Right lobe of liver (tissue), 6 donors: ENCODE results near the gene ABLIM2. TPM values are rescaled to one million over a fixed set of nuclear protein-coding genes. Genes with fewer than 3 reads are reported as not detected.

Experiments
- ATAC-seq, 4 donors: fragments of 200-7000 bp; cut with Tn5 transposase; one replicate each; pipeline ENCODE4 v1.9.1; 2020; ENCODE audit warnings: mild to moderate bottlenecking in 4 of 4, moderate library complexity in 4 of 4
- DNase-seq, 3 donors: peaks; one replicate each; pipeline ENCODE4 v3.0.0-alpha.2; 2020
- H3K27ac ChIP-seq, 3 donors: fragments of 200-600 bp; one replicate each; pipeline ENCODE4 v1.8.0; 2022
- H3K27me3 ChIP-seq, 2 donors: fragments of 200-600 bp; one replicate each; pipeline ENCODE4 v1.8.0; 2022
- H3K36me3 ChIP-seq, 4 donors: fragments of 200-600 bp; sonication (generic) in 1 of 4; one replicate each; pipeline versions ENCODE4 v1.5.1 to v1.8.0; 2017 to 2022; ENCODE audit warnings: control low read depth in 1 of 4
- H3K4me1 ChIP-seq, 4 donors: fragments of 200-600 bp; sonication (generic) in 1 of 4; one replicate each; pipeline versions ENCODE4 v1.5.1 to v1.8.0; 2017 to 2022; ENCODE audit warnings: control low read depth in 1 of 4
- H3K4me3 ChIP-seq, 3 donors: fragments of 200-600 bp; one replicate each; pipeline ENCODE4 v1.8.0; 2022
- H3K9me3 ChIP-seq, 4 donors: fragments of 200-600 bp; sonication (generic) in 1 of 4; one replicate each; pipeline versions ENCODE4 v1.5.1 to v1.8.0; 2017 to 2022; ENCODE audit warnings: control low read depth in 1 of 4
- POLR2A ChIP-seq: fragments of 450-650 bp; IDR thresholded peaks from one replicate; pipeline ENCODE4 v1.6.1; 2017; ENCODE audit warnings: antibody characterized with exemption, mild to moderate bottlenecking
- WGBS: methylation state at CpG from one replicate; pipeline ENCODE4 v1.1.6; 2018; ENCODE audit warnings: low coverage, low lambda C conversion rate; ENCODE audit not compliant: insufficient coverage; ENCODE audit errors: missing lambda C conversion rate; 5-methylcytosine and 5-hydroxymethylcytosine counted together
- intact Hi-C, 2 donors: fragments of 100-400 bp; cut with DNase I; formaldehyde crosslinking; loops; one replicate each; pipeline versions ENCODE4 v1.11.2 to v1.14.1; 2022
- total RNA-seq, 6 experiments: library from RNA; depleted of rRNA in 2 of 6; stranded (reverse); fragments of >200 nt in 2 of 6; fragmentation: NEBNext Ultra II Directional in 3 of 6; extraction: Animal tissue kit (Norgen Biotek cat#: 25700) in 3 of 6; gene quantifications; one replicate each; pipeline versions ENCODE4 v1.1.0 to v1.2.4, GENCODE V29; 2016 to 2023
- TF ChIP-seq, protein P1 (sequence below), 4 donors: fragments of 200-600 bp in 3 of 4; fragments of 450-650 bp in 1 of 4; IDR thresholded peaks; one replicate each; pipeline versions ENCODE4 v1.5.1 to v1.8.0; 2016 to 2022; ENCODE audit warnings: antibody characterized with exemption in 4 of 4, mild to moderate bottlenecking in 2 of 4
- donor health status: DM: no; HTN: yes; CAD: no.
- donor health status: DM: no; HTN: no; CAD: no.
- donor health status: DM: no; HTN: no; CAD: no.
- donor health status: DM: no; HTN: yes; CAD: no.
- donor health status: DM: no; HTN: yes; CAD: no.

The ABLIM2 gene
- total RNA-seq, 6 experiments from 2014 or later = 0.93 to 3.5 (median 2.3) TPM

- intact Hi-C loops = no loop called here
- ATAC-seq = no peak
- no peaks in the 10 kb centered on the region for H3K27me3 ChIP-seq
- 84% methylated on average over 4 of the region's 5 CpGs for WGBS
- no peaks in the 10 kb centered on the region for H3K4me1 ChIP-seq
- H3K9me3 ChIP-seq = no peaks in the 10 kb centered on the region
- H3K4me3 ChIP-seq = no peak overlapping the region
- no peak for TF ChIP-seq POLR2A
- TF ChIP-seq, protein P1, sequence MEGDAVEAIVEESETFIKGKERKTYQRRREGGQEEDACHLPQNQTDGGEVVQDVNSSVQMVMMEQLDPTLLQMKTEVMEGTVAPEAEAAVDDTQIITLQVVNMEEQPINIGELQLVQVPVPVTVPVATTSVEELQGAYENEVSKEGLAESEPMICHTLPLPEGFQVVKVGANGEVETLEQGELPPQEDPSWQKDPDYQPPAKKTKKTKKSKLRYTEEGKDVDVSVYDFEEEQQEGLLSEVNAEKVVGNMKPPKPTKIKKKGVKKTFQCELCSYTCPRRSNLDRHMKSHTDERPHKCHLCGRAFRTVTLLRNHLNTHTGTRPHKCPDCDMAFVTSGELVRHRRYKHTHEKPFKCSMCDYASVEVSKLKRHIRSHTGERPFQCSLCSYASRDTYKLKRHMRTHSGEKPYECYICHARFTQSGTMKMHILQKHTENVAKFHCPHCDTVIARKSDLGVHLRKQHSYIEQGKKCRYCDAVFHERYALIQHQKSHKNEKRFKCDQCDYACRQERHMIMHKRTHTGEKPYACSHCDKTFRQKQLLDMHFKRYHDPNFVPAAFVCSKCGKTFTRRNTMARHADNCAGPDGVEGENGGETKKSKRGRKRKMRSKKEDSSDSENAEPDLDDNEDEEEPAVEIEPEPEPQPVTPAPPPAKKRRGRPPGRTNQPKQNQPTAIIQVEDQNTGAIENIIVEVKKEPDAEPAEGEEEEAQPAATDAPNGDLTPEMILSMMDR (IDR thresholded peaks at IDR 0.05) = no peak
- no peaks in the 10 kb centered on the region for H3K36me3 ChIP-seq
- no peak for DNase-seq
- H3K27ac ChIP-seq = no peak overlapping the region
Observed at GRCh38 chr4:8009097-8009496, 149.5 kb downstream of the ABLIM2 start.

- H3K4me1 ChIP-seq = no peaks in the 10 kb centered on the region
- ATAC-seq (no peak), DNase-seq (no peak)
- H3K36me3 ChIP-seq = no peaks in the 10 kb centered on the region
- H3K27me3 ChIP-seq = no peaks in the 10 kb centered on the region
- no peaks in the 10 kb centered on the region for H3K9me3 ChIP-seq
- H3K4me3 ChIP-seq = no peak overlapping the region
- no peak for TF ChIP-seq POLR2A
- TF ChIP-seq, protein P1 (IDR thresholded peaks at IDR 0.05) = no peak
- 83% methylated on average over 3 of the region's 12 CpGs for WGBS
- no peak overlapping the region for H3K27ac ChIP-seq
- intact Hi-C loops = no loop called here
Observed at GRCh38 chr4:8008391-8008790, 150.2 kb downstream of the ABLIM2 start.

DNA sequence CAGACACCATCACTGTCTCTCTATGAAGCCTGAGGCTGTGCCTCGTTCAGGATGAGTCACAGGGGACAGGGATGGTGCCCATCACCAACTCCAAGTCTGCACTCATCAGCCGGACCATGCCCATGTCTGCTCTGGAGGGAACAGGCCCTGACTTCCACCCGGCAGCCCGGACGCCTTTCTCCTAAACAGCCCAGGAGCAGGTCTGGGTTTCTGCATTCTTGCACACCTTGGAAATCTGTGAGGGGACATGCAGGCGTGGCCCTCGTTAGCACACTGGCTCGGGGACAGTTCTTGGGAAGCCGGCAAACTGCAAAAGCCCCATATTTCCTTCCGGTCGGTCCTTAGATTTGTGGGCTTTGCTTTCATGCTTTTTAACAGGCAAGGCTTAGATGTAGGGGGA lies 151.0 kb downstream of the ABLIM2 start:
- ATAC-seq (no peak), DNase-seq (no peak)
- intact Hi-C loops = no loop called here
- TF ChIP-seq POLR2A = no peak
- TF ChIP-seq, protein P1 (IDR thresholded peaks at IDR 0.05) = no peak
- no peak overlapping the region for H3K4me3 ChIP-seq
- H3K36me3 ChIP-seq = no peaks in the 10 kb centered on the region
- no peak overlapping the region for H3K27ac ChIP-seq
- WGBS = 60% methylated on average over 1 of the region's 11 CpGs
- H3K9me3 ChIP-seq = no peaks in the 10 kb centered on the region
- no peaks in the 10 kb centered on the region for H3K4me1 ChIP-seq
- no peaks in the 10 kb centered on the region for H3K27me3 ChIP-seq

DNA sequence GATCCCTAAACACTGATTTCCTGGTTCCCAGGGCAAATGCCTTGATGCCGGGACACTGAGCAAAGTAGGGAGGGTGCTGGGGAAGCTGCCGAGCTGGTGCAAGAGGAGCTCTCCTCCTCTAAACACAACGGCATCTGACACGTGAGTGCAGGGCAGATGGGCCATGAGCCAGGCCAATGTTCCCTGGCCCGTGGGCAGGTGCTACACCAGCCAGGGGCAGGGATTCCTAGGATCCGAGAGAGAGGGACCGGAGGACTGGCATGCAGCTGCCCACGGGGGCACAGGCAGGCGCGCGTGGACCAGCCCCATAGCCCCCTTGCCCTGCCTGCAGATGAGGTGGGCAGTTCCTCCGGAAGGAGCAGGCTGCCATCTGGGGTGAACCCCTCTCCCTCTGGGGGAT lies 152.1 kb downstream of the ABLIM2 start:
- H3K27ac ChIP-seq = no peak overlapping the region
- TF ChIP-seq, protein P1 (IDR thresholded peaks at IDR 0.05) = no peak
- no peak for TF ChIP-seq POLR2A
- DNase-seq (no peak), ATAC-seq (no peak)
- no CpG with 5 or more reads among the region's 12 CpGs for WGBS
- H3K9me3 ChIP-seq = no peaks in the 10 kb centered on the region
- no peak overlapping the region for H3K4me3 ChIP-seq
- no peaks in the 10 kb centered on the region for H3K36me3 ChIP-seq
- H3K4me1 ChIP-seq = no peaks in the 10 kb centered on the region
- intact Hi-C loops = no loop called here
- no peaks in the 10 kb centered on the region for H3K27me3 ChIP-seq

DNA sequence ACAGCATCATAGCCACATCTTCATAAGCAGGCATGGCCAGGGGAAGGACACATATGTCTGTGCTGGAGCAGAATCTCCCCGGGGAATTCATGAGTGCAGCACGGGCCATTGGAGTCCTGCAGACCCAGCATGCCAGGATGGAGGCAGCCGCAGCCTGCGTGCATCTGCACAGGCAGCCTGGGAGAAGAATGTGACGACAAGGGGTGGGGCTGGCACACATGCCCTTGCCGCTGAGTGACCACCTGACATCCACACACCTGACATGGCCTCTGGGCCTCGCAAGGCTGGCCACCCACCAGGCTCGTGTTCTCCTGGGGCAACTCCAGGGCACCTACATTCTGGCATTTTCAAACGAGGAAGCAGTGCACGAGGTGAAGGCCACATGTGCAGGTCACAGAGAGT lies 152.8 kb downstream of the ABLIM2 start:
- no peaks in the 10 kb centered on the region for H3K4me1 ChIP-seq
- WGBS = 8% methylated on average over 2 of the region's 10 CpGs
- H3K27ac ChIP-seq = no peak overlapping the region
- no peak overlapping the region for H3K4me3 ChIP-seq
- no peaks in the 10 kb centered on the region for H3K9me3 ChIP-seq
- intact Hi-C loops = no loop called here
- no peaks in the 10 kb centered on the region for H3K27me3 ChIP-seq
- ATAC-seq (no peak), DNase-seq (no peak)
- H3K36me3 ChIP-seq = no peaks in the 10 kb centered on the region
- TF ChIP-seq POLR2A = no peak
- TF ChIP-seq, protein P1 (IDR thresholded peaks at IDR 0.05) = no peak
